GM18519 (cell line): Measurements from ENCODE around the gene ROR1.

ENCODE experiments used
- ATAC-seq: cut with Tn5 transposase; IDR thresholded peaks from one replicate; pipeline ENCODE4 v1.9.1; 2021; ENCODE audit warnings: mild to moderate bottlenecking, moderate library complexity; ENCODE audit not compliant: unreplicated experiment, low FRiP score

ROR1 gene

DNA sequence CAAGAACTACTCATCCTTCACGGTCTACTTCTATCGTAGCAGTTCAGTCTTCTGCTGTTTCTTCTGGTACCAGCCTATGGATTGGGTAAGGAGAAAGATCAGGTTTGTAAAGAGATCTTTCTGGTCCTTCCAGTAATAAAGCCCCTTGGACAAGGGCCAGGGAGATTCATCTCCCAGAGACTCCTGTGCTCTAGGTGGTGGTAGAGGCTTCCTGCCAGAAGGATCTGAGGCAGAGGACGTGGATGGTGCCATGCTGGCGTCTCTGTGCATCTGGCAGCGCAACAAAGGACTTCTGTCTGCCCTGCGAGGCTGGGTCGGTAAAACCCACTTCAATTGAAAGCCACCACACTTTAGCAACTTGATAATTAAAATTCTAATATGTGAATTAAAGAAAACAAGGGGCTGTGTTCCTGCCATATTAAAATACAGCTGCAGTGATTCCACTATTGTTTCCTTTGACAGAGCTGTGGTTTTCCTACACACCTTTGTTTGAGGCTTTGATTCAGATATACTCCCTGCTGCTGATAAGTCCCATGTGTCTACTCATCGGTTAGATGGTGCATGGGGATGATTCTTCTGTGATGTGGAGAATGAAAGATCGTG, 73.6 kb downstream of the ROR1 start:
- no peak for ATAC-seq

DNA sequence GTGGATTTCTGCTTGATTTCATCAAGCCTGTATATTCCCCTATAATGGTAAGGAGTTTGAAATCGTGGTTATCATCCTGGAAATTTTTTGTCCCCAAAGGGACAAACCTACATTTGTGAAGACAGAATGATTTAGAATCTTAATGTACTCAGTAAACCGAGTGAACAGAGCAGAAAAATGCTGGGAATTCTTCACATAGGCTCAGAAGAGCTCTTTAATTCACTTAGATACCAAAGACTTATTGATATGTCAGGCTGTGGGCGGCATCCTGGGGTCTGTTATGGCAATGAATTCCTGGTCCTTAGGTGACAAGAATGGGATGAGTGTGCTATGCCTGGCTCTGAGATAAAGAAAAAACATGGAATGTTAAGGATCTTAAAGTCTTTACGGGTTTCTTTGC, 74.9 kb downstream of the ROR1 start:
- no peak for ATAC-seq

DNA sequence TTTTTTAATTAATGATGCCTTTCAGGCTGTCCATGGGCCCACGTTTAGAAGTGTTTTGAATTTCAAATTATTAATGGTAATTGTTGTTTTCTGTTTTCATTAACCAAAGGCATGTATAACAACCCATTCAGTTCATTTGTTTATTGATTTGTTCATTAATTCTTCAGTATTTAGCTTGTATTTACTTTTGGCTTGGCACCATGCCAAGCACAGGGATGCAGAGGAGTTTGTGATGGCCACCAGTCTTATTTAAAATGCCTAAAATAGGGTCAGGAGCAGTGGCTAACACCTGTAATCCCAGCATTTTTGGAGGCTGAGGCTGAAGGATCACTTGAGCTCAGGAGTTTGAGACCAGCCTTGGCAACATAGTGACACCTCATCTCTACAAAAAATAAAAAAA, 75.3 kb downstream of the ROR1 start:
- ATAC-seq: no peak

DNA sequence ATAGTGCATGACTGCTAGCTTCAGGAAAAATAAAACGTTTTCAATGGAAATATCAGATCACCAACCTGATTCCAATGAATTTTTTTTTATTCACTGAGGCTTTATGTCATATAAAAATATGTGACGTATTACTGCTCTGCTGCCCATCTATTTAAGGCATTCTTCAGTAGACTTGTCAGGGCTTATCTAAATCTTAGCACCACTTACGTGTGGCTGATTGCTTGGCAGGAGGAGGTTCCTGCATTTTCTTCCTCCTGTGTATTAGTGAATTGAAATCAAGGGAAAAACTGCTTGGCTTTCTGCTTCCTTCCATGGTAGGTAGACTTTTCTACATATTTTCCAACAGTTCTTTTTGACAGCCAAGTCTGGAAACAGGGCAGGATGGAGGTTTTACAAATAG, 80.3 kb downstream of the ROR1 start:
- no peak for ATAC-seq

DNA sequence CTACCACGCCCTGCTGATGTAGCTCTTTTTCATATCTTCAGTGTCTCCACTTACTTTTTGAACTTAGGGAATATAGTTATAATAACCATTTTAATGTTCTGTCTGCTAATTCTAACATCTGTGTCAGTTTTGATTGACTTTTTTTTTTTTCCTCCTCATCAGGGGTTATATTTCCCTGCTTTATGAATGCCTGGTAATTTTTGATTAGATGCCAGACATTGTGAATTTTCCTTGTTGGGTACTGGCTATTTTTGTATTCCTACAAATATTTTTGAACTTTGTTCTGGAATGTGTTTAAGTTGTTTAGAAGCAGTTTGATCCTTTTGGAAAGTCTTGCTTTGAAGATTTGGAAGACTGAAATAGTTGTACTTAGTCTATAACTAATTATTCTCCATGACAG, 82.1 kb downstream of the ROR1 start:
- no peak for ATAC-seq

DNA sequence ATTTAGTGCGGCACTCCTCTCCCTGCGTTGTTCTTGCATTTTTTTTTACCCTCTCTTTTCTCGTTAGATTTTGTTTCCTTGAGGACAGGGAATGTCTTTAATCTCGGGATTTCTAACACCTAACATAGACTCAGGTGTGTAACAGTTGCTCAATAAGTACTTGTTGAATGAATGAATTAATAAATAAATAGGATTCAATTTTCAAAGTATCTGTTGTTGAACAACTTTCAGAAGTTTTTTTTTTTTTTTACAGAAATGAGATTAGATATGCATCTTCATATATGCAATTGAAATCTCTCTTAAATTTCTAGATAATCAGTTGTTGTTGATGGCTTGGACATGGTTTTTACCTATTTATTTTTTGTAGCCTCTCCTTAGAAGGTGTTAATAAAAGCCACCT, 83.1 kb downstream of the ROR1 start:
- no peak for ATAC-seq

DNA sequence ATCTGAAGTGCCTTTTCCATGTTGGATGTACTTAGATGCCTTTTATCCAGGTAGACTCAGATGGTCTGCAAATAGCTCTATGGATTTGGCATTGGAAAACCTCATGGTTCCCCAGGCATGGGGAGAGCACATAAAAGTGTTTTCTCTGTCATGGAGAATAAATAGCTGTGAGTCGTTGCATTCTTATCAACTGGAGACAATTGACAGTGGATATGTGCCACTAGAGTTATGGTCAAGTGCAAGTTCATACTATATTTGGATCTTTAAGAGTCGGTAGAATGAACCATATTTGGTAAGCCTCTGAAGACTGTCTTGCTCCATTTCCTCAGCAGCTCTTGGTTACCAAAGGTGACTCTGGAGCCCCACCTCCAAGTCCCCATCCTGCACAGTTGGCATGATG, 83.7 kb downstream of the ROR1 start:
- no peak for ATAC-seq

DNA sequence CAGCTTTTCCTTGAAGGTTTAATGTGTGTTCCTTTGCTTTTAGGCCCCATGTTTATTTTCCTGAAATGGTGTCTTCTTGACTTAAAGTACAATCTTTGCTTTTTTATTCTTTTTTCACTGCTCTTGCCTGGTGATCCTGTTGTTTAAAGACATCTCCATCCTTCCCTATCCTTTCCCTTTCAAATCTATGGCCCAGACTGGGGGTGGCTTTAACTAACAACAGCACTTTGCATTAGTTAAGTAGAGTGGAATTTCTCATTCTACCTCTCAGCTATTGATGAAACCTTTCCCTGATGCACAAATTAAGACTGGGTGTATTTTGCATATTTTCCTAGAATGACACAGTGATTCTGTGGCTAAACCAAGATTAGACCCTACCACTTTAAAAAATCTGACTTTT, 84.3 kb downstream of the ROR1 start:
- no peak for ATAC-seq

DNA sequence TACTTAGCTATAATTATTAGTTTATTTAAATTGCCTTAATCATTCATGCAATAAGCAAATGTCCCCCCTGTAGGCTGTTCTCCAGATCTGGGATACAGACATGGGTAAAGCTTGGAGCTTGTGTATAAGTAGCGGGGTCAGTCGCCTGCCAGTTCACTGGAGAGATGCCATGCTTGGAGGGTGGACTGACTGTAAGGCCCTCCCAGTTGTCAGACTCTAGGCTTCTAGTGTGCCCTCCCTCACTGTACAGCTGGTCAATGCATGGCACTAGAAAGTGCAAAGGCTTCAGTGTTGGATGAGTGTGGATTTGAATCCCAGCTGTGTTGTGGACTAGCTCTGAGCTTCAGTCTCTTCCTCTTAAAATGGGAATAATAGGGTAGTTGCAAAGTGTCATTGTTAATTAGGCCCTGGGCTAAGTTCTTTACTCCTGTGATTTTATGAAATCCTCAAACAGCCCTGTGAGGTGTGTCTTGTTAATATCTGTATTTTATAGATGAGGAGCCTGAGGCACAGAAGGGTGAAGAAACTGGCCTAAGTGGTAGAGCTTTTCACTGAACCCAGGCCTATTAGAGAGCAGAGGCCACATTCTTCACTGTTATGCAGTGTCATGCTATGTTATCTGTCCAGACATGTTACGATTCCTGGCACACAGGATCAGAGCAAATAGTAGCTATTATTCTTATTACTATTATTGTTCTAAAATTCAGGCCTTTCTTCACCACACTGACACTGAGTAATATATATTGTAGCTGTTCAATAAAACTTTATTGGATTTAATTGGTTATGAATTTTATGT, 85.9 kb downstream of the ROR1 start:
- no peak for ATAC-seq

DNA sequence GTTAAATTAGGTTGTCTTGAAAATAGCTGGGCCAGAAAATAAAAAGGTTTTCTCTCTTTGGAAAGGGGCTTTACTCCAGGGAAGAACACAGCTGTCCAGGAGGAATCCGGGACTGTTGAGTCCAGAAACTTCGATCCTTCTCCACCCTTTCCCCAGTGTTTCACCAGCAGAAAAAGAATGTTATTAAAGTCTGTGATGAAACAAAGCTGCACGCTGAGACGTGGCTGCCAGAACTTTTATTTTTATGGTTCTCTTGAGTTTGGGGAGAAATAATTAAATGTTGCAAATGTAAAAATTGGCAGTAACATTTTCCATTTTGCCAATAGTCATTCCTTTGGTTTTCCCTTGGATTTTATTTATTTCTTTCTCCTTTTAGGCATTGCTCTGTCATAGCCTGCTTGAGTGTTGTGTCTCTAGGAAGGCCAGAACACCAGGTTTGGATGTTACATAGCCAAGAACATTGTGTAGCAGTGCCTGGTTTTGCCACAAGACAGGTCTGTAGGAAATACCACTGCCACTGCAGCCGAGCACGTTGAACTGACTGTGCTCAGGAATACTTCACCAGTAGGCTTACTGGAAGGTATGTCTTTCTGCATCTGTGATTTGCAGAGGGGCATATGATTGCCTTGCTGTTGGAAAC, 87.4 kb downstream of the ROR1 start:
- ATAC-seq: no peak

DNA sequence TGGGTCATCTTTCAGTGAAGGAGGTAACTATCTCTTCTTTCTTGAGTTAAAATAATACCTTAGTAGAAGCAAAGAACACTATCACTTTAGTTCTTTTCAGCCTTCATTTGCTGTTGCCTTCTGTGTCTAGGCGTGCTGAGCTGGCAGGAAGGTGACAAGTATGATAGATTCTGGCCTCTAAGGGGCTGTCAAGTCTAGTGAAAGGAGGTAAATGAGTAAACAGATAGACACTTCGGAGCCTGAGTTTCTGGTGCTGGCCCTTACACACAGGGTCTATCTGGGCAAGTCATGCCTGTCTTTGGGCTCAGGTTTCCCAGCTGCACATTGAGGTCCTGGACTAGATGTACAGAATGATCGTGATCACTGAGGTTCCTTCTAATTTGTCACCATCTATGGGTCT, 89.3 kb downstream of the ROR1 start:
- no peak for ATAC-seq

DNA sequence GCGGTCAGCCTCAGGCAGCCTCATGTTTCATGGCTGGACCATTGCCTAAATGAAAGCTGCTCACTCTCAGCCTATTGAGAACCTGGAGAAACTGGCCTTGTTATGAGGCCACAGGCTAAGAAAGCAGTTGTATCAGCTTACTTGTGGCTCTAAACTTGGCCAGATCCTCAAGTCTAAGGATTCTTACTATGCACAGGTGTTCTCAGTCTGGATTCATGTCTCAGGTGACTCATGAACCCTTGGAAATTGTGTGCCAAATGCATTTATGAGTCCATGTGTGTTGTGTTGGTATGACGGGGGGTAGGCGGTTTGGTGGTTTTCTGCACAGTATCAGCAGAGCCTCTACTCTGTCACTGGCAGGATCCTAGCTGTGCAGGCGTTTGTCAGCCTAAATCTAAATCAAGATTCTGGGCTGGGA, 90.4 kb downstream of the ROR1 start:
- ATAC-seq: no peak

DNA sequence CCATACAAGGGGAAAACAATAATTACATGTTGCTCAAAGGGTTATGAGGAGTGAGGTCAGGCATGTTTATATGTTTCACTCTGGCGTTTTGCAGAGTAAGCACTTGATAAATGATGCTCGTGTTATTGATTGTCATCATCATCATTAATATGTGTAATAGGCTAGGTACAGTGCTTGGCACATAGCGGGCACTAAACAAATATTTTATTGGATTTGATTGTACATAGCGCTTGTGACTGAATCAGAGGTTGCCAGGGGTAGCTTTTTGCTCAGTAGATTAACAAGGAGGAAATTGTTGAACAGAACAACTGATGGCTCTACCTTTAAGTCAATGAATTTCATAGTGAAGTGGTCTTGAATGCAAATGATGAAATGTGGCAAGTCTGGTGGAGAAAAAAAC, 91.7 kb downstream of the ROR1 start:
- no peak for ATAC-seq

DNA sequence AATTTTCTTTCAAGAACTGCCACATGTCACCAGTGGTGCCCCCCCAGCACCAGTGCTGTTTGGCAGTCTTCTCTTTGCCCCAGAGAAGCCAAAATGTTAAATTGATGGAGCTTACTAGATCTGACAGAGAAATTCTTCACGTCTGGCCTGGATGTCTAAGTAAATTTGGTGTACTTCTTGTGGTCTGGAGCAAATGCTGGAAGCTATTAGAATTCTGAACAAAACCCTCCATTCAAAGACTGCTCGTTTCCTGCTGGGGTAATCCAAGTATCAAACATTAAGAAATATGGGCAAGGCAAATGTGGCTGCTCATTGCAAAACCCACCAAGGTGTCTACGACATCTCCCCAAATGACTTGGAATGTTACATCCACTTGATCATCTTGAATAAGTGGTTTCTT, 92.3 kb downstream of the ROR1 start:
- ATAC-seq: no peak

DNA sequence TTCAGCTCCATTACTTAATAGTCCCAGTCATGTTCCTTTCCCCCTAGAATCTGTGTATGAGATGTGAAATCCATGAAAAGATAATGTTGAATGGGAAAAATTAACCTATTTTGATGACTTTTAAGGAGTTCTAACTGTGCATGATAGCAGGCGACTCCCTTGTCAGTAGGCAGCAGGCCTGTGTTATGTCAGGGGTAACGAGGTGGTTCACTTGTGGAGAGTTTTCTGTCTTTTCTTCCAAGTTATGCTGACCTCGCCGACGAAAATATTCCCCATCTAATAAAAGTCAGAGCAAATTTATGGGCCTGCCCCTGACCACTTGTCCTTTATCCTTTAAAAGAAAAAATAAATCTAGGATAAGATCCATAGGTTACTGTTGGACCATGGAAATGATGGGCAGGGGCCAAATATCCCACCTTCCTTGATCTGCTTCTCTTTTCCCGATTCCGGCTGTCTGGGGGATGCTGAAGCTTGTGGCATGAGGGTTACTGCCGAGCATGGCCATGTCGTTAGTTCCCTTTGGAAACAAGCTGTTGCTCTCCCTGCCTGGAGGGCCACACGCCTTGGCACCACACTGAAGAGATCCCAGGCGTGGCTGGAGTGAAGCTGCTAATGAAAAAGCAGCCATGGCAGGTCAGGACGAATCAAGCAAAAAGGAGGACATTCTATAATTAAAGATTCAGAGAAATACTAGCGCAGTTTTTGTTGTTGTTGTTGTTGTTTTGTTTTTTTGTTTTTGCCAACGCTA, 93.8 kb downstream of the ROR1 start:
- no peak for ATAC-seq

DNA sequence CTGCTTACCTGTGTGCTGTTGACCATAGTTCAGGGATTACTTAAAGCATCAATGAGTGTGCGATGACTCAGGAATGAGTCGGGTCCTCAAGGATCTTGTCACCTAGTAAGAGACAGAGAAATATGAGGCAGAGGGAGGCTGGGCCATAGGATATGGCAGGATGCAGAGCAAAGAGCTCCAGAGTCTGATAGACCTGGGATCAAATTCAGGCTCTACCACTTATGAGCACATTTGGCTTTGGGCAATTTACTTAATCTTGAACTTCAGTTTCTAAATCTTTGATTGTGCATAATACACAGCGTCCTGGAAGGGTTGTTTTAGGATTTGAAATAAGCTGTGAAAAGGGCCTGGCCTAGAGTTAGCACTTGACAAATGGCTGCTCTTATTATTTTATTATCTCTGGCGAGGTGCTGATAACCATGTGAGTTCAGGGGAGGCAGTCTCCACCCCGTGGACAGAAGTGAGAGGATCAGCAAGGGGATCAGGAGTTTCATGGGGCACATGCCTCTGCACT, 94.5 kb downstream of the ROR1 start:
- ATAC-seq: no peak

DNA sequence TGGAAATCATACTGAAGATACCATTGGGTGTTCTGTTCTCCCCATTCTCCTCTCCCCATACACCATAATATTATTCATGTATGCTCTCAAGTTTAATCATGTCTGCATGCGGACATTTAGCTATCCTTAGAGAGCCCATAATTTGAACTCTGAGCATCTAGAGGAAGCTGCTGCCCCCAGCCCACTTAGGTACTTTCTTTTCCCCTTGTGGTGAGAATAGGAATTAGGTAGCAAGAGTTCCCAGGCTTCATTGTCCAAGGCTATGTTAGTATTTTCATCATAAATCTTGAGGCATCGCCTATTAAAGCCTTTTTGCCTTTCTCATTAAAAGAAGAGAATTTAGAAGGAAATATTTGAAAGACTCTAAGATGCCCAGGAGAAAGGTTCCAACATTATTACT, 96.3 kb downstream of the ROR1 start:
- ATAC-seq: no peak

DNA sequence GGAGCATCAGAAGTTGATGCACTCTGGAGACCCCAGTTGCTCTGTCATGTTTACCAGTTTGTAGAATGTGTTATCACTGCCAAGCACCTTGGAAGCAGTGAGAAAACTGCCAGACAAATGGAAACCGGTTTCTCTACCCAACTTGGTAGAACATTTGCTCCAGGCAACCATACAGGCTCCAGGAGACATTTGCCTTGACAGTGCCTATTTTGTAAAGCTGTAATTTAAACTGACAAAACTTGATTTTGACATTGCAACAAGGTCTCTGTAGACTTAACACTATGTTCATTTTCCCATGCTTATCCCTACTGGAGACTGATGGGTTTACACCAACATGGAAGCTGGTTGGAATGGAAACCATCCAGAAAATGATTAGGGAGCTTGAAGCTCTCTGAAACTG, 97.6 kb downstream of the ROR1 start:
- no peak for ATAC-seq

DNA sequence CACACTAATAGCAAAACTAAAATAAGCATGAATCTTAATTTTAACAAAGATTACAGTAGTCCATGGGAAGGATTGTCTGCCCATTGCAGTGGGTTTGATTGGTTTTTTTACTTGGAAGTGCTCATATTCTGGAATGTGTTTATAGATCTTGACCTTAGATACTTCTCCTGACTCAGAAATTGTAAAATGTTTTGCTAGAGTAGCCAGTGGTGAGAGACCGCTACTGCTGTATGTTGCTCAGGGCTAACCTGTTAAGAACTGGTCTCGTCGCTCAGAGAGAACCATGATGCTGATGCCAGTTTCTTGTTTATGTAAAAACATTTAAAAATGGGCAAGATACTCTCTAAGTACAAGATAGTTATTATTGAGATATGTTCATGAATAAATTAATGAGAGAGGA, 99.9 kb downstream of the ROR1 start:
- ATAC-seq: no peak

DNA sequence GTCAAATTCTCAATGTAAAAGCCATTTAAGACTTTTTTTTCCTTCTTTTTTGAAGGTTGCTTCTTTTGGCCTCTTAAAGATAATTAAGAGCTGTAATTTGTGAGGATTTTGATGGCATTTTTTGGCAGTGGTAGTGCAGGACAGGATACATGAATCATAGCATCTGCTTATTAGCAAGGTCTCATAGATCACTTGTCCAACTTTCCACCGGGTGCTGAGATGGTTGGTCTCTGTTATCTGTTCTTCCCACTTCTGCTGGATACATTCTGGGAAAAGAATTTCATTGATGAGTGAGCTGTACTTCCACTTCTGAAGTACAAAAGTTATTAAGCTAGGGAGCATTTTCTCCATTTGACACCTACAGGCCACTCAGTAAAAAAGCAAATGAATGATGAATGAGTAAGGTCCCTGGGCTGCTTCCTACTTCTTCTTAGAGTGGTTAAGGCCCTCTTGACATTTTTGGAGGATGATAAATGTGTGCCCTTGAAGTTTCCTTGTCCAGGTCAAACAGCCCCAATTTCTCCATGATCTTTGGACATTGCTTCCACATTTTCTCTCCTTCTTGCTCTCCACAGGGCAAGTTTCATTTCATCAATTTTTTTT, 100.6 kb downstream of the ROR1 start:
- no peak for ATAC-seq

DNA sequence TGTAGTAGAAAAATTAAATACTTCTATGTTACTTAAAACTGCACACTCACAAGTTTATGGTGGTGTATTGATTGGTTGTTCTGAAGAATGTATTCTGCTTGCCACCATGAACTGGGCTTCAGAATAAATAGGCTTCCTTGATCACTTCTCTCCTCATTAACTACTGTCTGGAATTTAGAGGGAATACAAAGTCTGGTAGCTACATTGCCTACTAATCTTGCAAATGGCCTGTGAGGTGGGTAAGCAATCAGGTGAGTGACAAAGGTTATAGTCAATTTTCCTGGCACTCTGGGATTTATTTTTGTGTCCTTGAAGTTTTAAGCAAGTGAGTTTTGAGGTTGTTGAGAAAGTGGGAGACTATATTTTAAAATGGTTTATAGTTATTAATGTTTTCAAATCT, 101.8 kb downstream of the ROR1 start:
- ATAC-seq: no peak
